ENCODE data around the gene GPER1. TPM values are rescaled to one million over a fixed set of nuclear protein-coding genes. Genes with fewer than 3 reads are reported as not detected.

GPER1 gene
- total RNA-seq, 1 experiment from 2014 or later, result 1.2 TPM

DNA sequence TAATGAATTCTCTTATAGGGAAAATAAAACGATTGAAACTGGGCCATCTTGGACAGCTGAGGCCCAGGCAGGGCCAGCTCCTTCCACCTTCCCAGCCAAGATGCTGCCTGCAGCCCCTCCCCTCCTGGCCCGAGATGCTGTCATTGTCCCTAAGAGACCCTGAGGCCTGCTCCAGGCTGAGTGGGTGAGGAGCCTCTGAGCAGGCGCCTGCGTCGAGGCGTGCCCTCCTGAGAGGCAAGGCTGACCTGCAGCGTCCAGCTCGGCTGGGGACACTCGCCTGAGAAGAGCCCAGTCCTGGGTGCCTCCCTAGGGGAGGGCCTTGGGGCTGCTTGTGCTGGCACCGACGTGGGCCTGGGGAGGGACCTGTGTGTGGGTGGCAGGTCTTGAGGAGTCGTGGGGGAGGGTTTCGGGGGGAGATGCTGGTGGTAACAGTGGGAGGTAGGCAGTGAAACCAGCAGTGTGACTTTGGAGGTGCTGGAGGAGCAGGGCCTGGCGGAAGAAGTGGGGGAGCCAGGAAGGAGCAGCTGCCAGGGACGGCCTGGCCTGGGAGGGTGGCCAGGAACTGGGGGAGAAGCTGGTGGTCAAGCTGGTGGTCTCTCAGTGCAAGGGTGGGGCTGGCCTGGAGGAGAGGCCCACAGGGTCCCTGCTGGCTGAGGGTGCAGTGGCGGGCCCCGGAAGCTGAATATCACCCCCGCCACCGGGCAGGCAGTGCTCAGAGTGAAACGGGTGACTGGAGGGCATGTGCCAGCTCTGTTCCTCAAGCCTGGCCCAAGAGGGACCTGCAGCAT is 35.7 kb upstream of the GPER1 start:
- Histone ChIP-seq H3K4me2 (ENCODE audit: low read length) (no peak overlapping the region), H3K9me3 (ENCODE audit: control insufficient read depth in 1 of 2, insufficient read depth in 1 of 2, low read depth in 1 of 2, low read length in 2 of 2) (no peaks in the 10 kb centered on the region), H4K20me1 (ENCODE audit: insufficient read depth) (no peaks in the 10 kb centered on the region), H2AFZ (ENCODE audit: low read depth, low read length, poor library complexity, severe bottlenecking) (no peak overlapping the region), H3K36me3 (ENCODE audit: control insufficient read depth in 1 of 2, insufficient read depth in 2 of 2, low read length in 2 of 2) (no peaks in the 10 kb centered on the region), H3K9me2 (ENCODE audit: insufficient read depth) (no peaks in the 10 kb centered on the region), H3K27me3 (ENCODE audit: insufficient read depth, low read length) (no peaks in the 10 kb centered on the region), H3K27ac (ENCODE audit: low read depth, low read length) (no peak overlapping the region), H3K9ac (ENCODE audit: low read length) (no peak overlapping the region), H3K79me2 (ENCODE audit: insufficient read depth, low read length) (peaks cover 6% of the 10 kb centered on the region; the same call in 1 of the 2 replicates), H3K4me3 (replicated peaks in 1 of 2; ENCODE audit: low read depth in 1 of 2, low read length in 2 of 2) (no peak overlapping the region), H3K4me1 (ENCODE audit: control insufficient read depth in 1 of 2, insufficient read depth in 2 of 2, low read length in 2 of 2) (no peaks in the 10 kb centered on the region)
- DNase-seq (ENCODE audit: low read depth, low spot score), result no peak
- CTCF ChIA-PET, result no interaction called here
- no peak for ATAC-seq
- no peak for TF ChIP-seq POLR2A (IDR thresholded peaks at IDR 0.05; ENCODE audit: borderline replicate concordance, extremely low read depth, insufficient read depth, insufficient read length)
- TF ChIP-seq RAD21 (IDR thresholded peaks at IDR 0.05; ENCODE audit: low read depth), result no peak
- TF ChIP-seq POLR2AphosphoS5 (IDR thresholded peaks at IDR 0.05; ENCODE audit: low read depth, low read length), result no peak
- no peak for TF ChIP-seq TCF7L2 (IDR thresholded peaks at IDR 0.05; ENCODE audit: borderline replicate concordance, extremely low read depth, insufficient read depth, insufficient read length)
- TF ChIP-seq EZH2 (IDR thresholded peaks at IDR 0.05), result no peak
- TF ChIP-seq, protein P1, sequence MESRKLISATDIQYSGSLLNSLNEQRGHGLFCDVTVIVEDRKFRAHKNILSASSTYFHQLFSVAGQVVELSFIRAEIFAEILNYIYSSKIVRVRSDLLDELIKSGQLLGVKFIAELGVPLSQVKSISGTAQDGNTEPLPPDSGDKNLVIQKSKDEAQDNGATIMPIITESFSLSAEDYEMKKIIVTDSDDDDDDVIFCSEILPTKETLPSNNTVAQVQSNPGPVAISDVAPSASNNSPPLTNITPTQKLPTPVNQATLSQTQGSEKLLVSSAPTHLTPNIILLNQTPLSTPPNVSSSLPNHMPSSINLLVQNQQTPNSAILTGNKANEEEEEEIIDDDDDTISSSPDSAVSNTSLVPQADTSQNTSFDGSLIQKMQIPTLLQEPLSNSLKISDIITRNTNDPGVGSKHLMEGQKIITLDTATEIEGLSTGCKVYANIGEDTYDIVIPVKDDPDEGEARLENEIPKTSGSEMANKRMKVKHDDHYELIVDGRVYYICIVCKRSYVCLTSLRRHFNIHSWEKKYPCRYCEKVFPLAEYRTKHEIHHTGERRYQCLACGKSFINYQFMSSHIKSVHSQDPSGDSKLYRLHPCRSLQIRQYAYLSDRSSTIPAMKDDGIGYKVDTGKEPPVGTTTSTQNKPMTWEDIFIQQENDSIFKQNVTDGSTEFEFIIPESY (IDR thresholded peaks at IDR 0.05; ENCODE audit: extremely low read depth, insufficient replicate concordance, low read length), result no peak
- TF ChIP-seq, protein P2, sequence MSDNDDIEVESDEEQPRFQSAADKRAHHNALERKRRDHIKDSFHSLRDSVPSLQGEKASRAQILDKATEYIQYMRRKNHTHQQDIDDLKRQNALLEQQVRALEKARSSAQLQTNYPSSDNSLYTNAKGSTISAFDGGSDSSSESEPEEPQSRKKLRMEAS (IDR thresholded peaks at IDR 0.05), result no peak
- TF ChIP-seq, protein P3, sequence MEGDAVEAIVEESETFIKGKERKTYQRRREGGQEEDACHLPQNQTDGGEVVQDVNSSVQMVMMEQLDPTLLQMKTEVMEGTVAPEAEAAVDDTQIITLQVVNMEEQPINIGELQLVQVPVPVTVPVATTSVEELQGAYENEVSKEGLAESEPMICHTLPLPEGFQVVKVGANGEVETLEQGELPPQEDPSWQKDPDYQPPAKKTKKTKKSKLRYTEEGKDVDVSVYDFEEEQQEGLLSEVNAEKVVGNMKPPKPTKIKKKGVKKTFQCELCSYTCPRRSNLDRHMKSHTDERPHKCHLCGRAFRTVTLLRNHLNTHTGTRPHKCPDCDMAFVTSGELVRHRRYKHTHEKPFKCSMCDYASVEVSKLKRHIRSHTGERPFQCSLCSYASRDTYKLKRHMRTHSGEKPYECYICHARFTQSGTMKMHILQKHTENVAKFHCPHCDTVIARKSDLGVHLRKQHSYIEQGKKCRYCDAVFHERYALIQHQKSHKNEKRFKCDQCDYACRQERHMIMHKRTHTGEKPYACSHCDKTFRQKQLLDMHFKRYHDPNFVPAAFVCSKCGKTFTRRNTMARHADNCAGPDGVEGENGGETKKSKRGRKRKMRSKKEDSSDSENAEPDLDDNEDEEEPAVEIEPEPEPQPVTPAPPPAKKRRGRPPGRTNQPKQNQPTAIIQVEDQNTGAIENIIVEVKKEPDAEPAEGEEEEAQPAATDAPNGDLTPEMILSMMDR (IDR thresholded peaks at IDR 0.05 in 2 of 3, conservative IDR thresholded peaks at IDR 0.05 in 1 of 3; ENCODE audit: borderline replicate concordance in 1 of 3, insufficient read depth in 1 of 3, low read depth in 2 of 3, low read length in 2 of 3), result no peak
- TF ChIP-seq, protein P4, sequence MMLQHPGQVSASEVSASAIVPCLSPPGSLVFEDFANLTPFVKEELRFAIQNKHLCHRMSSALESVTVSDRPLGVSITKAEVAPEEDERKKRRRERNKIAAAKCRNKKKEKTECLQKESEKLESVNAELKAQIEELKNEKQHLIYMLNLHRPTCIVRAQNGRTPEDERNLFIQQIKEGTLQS (IDR thresholded peaks at IDR 0.05), result no peak
- no peak for TF ChIP-seq FOSL1 (IDR thresholded peaks at IDR 0.05; ENCODE audit: low read depth)
- no peak for TF ChIP-seq CEBPB (IDR thresholded peaks at IDR 0.05; ENCODE audit: low read depth)
- TF ChIP-seq EGR1 (IDR thresholded peaks at IDR 0.05; ENCODE audit: low read depth), result no peak
- intact Hi-C loops (cut with micrococcal nuclease), result no loop called here
- POLR2A ChIA-PET, result no interaction called here
- no TSS peak for BruUV-seq (replicated peaks)
- RAD21 ChIA-PET (ENCODE audit: low non-redundant PET in 1 of 2, low total read pairs in 2 of 2, uncharacterized antibody in 2 of 2, unreplicated experiment in 2 of 2), result no interaction called here
